AG04450 (cell line): ENCODE measurements around the gene WDR44. TPM values are rescaled to one million over a fixed set of nuclear protein-coding genes. Genes with fewer than 3 reads are reported as not detected.
"Not testable (repeated sequence)": the region's sequence is repeated elsewhere in the genome, so short reads cannot be mapped to it uniquely, and the experiment has no call there.

Experiments
- CTCF ChIA-PET: fragments of 300-600, 350-600 bp; formaldehyde crosslinking; extraction: SDS; loops from one replicate; lab custom pipeline; 2022; ENCODE audit warnings: antibody characterized with exemption, inconsistent platforms; lab: Charles Lee
- POLR2A ChIA-PET: fragments of 350-600 bp; formaldehyde crosslinking; extraction: SDS; loops from one replicate; lab custom pipeline; 2021; ENCODE audit warnings: antibody characterized with exemption, inconsistent platforms; lab: Yijun Ruan, JAX
- DNase-seq: peaks from one replicate; pipeline ENCODE4 v3.0.0-alpha.2; 2011; ENCODE audit warnings: low read depth, low spot score
- H3K27ac ChIP-seq: one replicate; pipeline ENCODE4 v1.5.1; 2012; ENCODE audit warnings: low read depth, low read length, control low read depth
- H3K27me3 ChIP-seq: one replicate; pipeline ENCODE4 v1.6.0; 2012; ENCODE audit warnings: low read length; ENCODE audit not compliant: control insufficient read depth, insufficient read depth
- H3K4me3 ChIP-seq: 2 replicates; pipeline ENCODE4 v1.5.1; 2011; ENCODE audit warnings: mild to moderate bottlenecking, low read depth, low read length, control low read depth
- H3K9me3 ChIP-seq: 2 replicates; pipeline ENCODE4 v1.5.1; 2012; ENCODE audit warnings: low read length; ENCODE audit not compliant: control insufficient read depth, insufficient read depth
- CTCF ChIP-seq: IDR thresholded peaks from 2 replicates; pipeline ENCODE4 v1.5.1; 2011; ENCODE audit warnings: low read depth, low read length, control low read depth, inconsistent platforms
- polyA minus RNA-seq: library from RNA; depleted of rRNA, polyadenylated mRNA; stranded (reverse); fragments of >200 nt; gene quantifications from 2 replicates; pipeline ENCODE4 v1.2.3, GENCODE V29; 2011; rRNA and poly(A)+ RNA removed
- polyA plus RNA-seq: library from polyadenylated mRNA; depleted of rRNA; stranded (reverse); fragments of >200 nt; gene quantifications from 2 replicates; pipeline ENCODE4 v1.2.3, GENCODE V29; 2011; rRNA removed

WDR44 gene
- polyA plus RNA-seq: 12.4 and 17.2 TPM in 2 replicates
- 11.6 and 20.4 TPM in 2 replicates for polyA minus RNA-seq

GRCh38 chrX:118345464-118346257 is at the start of gene WDR44:
TSS of gene WDR44 (plus strand) at chrX:118346106. CDS start at chrX:118346504, 398 bp downstream.
- TF ChIP-seq CTCF: no peak
- POLR2A ChIA-PET: interaction anchor here (0.7 kb wide), 1 partner anchor 711 kb away, joined by 4 read pairs; no protein-coding TSS in a partner anchor
- Histone ChIP-seq H3K27me3 (no peaks in the 10 kb centered on the region), H3K9me3 (no peaks in the 10 kb centered on the region), H3K27ac (peak within 1 kb of the TSS; percentile 87), H3K4me3 (peak within 1 kb of the TSS; percentile 74)
- DNase-seq: peak; percentile 87
- CTCF ChIA-PET: interaction anchor here (0.7 kb wide), 1 partner anchor 17 kb away, joined by 3 read pairs; no protein-coding TSS in a partner anchor

- H3K27ac ChIP-seq, DNase-seq, H3K4me3 ChIP-seq, POLR2A ChIA-PET, H3K9me3 ChIP-seq, CTCF ChIA-PET, H3K27me3 ChIP-seq: not testable (repeated sequence)
These were observed 40.1 kb upstream of the WDR44 start for GRCh38 chrX:118305827-118306226.

GRCh38 chrX:118315529-118315928 is 30.4 kb upstream of the WDR44 start:
- Histone ChIP-seq H3K27me3 (no peaks in the 10 kb centered on the region), H3K4me3 (no peak overlapping the region), H3K9me3 (no peaks in the 10 kb centered on the region), H3K27ac (no peak overlapping the region)
- no peak for TF ChIP-seq CTCF
- DNase-seq: no peak
- ChIA-PET CTCF (interaction anchor here (0.7 kb wide), 1 partner anchor 330 kb away, joined by 4 read pairs; no protein-coding TSS in a partner anchor), POLR2A (no interaction called here)

- Histone ChIP-seq H3K4me3 (no peak overlapping the region), H3K27ac (no peak overlapping the region), H3K27me3 (no peaks in the 10 kb centered on the region), H3K9me3 (no peaks in the 10 kb centered on the region)
- DNase-seq: no peak
- TF ChIP-seq CTCF: no peak
- ChIA-PET CTCF (no interaction called here), POLR2A (no interaction called here)
These were observed 21.3 kb upstream of the WDR44 start for GRCh38 chrX:118324588-118324987.

GRCh38 chrX:118325453-118325852 is 20.5 kb upstream of the WDR44 start:
- ChIA-PET CTCF (interaction anchor here (0.6 to 0.7 kb wide), 2 partner anchors 11 to 313 kb away, joined by 4 to 6 read pairs; no protein-coding TSS in a partner anchor), POLR2A (no interaction called here)
- DNase-seq: no peak
- TF ChIP-seq CTCF: peak; percentile 32; the same call in 1 of the 2 replicates
- no peaks in the 10 kb centered on the region for H3K9me3 ChIP-seq
- no peaks in the 10 kb centered on the region for H3K27me3 ChIP-seq
- no peak overlapping the region for H3K27ac ChIP-seq
- H3K4me3 ChIP-seq: no peak overlapping the region
